ENCODE data around the gene ZCCHC4.

The ZCCHC4 gene

GRCh38 chr4:25378437-25378743 is 65.8 kb downstream of the ZCCHC4 start:
- DNase-seq: no peak

GRCh38 chr4:25379591-25379990 is 67.0 kb downstream of the ZCCHC4 start:
- no peak for DNase-seq

GRCh38 chr4:25383647-25384046 is 71.1 kb downstream of the ZCCHC4 start:
- DNase-seq: no peak

- DNase-seq: no peak
Observed at GRCh38 chr4:25386926-25387325, 74.4 kb downstream of the ZCCHC4 start.

- no peak for DNase-seq
Observed at GRCh38 chr4:25397305-25397704, 84.7 kb downstream of the ZCCHC4 start.

GRCh38 chr4:25399510-25399909 is 86.9 kb downstream of the ZCCHC4 start:
- no peak for DNase-seq

- no peak for DNase-seq
Observed at GRCh38 chr4:25401066-25401465, 88.5 kb downstream of the ZCCHC4 start.

GRCh38 chr4:25402521-25402920 is 89.9 kb downstream of the ZCCHC4 start:
- no peak for DNase-seq

- DNase-seq: no peak
Observed at GRCh38 chr4:25403699-25404098, 91.1 kb downstream of the ZCCHC4 start.

- no peak for DNase-seq
Observed at GRCh38 chr4:25405453-25405852, 92.9 kb downstream of the ZCCHC4 start.

- DNase-seq: no peak
Observed at GRCh38 chr4:25406081-25406692, 93.6 kb downstream of the ZCCHC4 start.

GRCh38 chr4:25410820-25411529 is 98.4 kb downstream of the ZCCHC4 start:
- DNase-seq: no peak

- no peak for DNase-seq
Observed at GRCh38 chr4:25413261-25413660, 100.7 kb downstream of the ZCCHC4 start.

GRCh38 chr4:25417014-25417413 is 104.4 kb downstream of the ZCCHC4 start:
- no peak for DNase-seq
